ENCODE results near the gene KLF11. TPM values are rescaled to one million over a fixed set of nuclear protein-coding genes. Genes with fewer than 3 reads are reported as not detected.
"Not testable (repeated sequence)": the region's sequence is repeated elsewhere in the genome, so short reads cannot be mapped to it uniquely, and the experiment has no call there.

KLF11 gene
- total and polyA plus RNA-seq, 2 of the 8 experiments (the other 6 are each of a cell fraction or from before 2014, with no cell fraction given), result 6.4 to 10.1 TPM

DNA sequence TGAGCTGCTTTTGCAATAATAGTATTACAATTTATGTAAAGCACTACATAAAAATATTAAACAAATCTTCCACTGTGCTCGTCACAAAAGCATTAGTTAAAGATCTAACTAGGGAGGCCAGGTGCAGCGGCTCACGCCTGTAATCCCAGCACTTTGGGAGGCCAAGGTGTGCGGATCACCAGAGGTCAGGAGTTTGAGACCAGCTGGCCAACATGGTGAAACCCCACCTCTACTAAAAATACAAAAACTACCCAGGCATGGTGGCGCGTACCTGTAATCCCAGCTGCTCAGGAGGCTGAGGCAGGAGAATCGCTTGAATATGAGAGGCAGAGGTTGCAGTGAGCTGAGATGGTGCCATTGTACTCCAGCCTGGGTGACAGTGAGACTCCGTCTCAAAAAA is 12.6 kb upstream of the KLF11 start:
- H2BK20ac ChIP-seq (ENCODE audit: low read length); H3K23ac ChIP-seq (ENCODE audit: insufficient read length); H3K27me3 ChIP-seq (replicated peaks in 1 of 4; ENCODE audit: control insufficient read depth in 3 of 4, extremely low read depth in 1 of 4, insufficient read depth in 3 of 4, low read length in 3 of 4); DNase-seq (ENCODE audit: low read depth in 1 of 2, low spot score in 2 of 2); H2BK5ac ChIP-seq (ENCODE audit: low read depth, low read length); POLR2A ChIA-PET (ENCODE audit: partially characterized antibody); H3K23me2 ChIP-seq (ENCODE audit: low read depth, low read length); H3K18ac ChIP-seq (ENCODE audit: extremely low read depth, low read length); H3K27ac ChIP-seq (ENCODE audit: low read depth, low read length); H4K91ac ChIP-seq (replicated peaks; ENCODE audit: insufficient read length, low read length); H4K5ac ChIP-seq (ENCODE audit: insufficient read length, low read depth, low read length); H3K79me2 ChIP-seq (ENCODE audit: control insufficient read depth in 1 of 2, insufficient read depth in 2 of 2, low read length in 2 of 2); H3K4me2 ChIP-seq (ENCODE audit: insufficient read depth in 1 of 2, low read depth in 2 of 2, low read length in 2 of 2); H3K9me3 ChIP-seq (ENCODE audit: insufficient read depth in 2 of 2, low read depth in 1 of 2, low read length in 1 of 2); H2BK120ac ChIP-seq (replicated peaks; ENCODE audit: low read depth, low read length); H3K56ac ChIP-seq (replicated peaks; ENCODE audit: insufficient read length, low read depth, low read length); H2AK5ac ChIP-seq (ENCODE audit: low read depth, low read length); H3K36me3 ChIP-seq (ENCODE audit: control insufficient read depth in 2 of 4, insufficient read depth in 4 of 4, low read length in 3 of 4); H2BK12ac ChIP-seq (ENCODE audit: low read depth, low read length); H3K14ac ChIP-seq (ENCODE audit: insufficient read length); H4K8ac ChIP-seq (ENCODE audit: extremely low read depth, insufficient read depth, low read length); H4K20me1 ChIP-seq (replicated peaks in 1 of 2; ENCODE audit: control insufficient read depth in 1 of 2, insufficient read depth in 2 of 2, low read length in 2 of 2); FAIRE-seq; H2BK15ac ChIP-seq (ENCODE audit: low read length); H3K4ac ChIP-seq (replicated peaks; ENCODE audit: insufficient read length, low read depth, low read length); H3K9ac ChIP-seq (replicated peaks in 1 of 4; ENCODE audit: extremely low read depth in 1 of 4, low read depth in 3 of 4, low read length in 3 of 4); H3K79me1 ChIP-seq (ENCODE audit: low read depth, low read length); H3K4me3 ChIP-seq (ENCODE audit: extremely low read depth in 1 of 4, insufficient read depth in 2 of 4, low read depth in 3 of 4, low read length in 4 of 4); H2AFZ ChIP-seq (ENCODE audit: low read length): not testable (repeated sequence)
- H3K4me1 ChIP-seq (replicated peaks in 1 of 4; ENCODE audit: control insufficient read depth in 3 of 4, insufficient read depth in 4 of 4, low read length in 3 of 4), result peaks cover 0 to 17% (median 7%) of the 10 kb centered on the region in 4 experiments; a peak in 6 of 7 replicates
- CTCF ChIA-PET (ENCODE audit: partially characterized antibody), result interaction anchor here (0.7 to 7.5 kb wide), 9 partner anchors 11 to 261 kb away, joined by 3 to 46 read pairs (median 6); no protein-coding TSS in a partner anchor
- WGBS, 2 experiments (ENCODE audit: extremely low coverage in 1 of 2, insufficient coverage in 1 of 2, insufficient read length in 1 of 2, insufficient replicate concordance in 2 of 2, low coverage in 1 of 2, low lambda C conversion rate in 2 of 2, missing lambda C conversion rate in 1 of 2), result 88% methylated on average over 8 of the region's 8 CpGs; no CpG with 5 or more reads in 1 of the 2 experiments
